Measurements from ENCODE around the gene ANGPTL4. TPM values are rescaled to one million over a fixed set of nuclear protein-coding genes. Genes with fewer than 3 reads are reported as not detected.
"Not testable (repeated sequence)": the region's sequence is repeated elsewhere in the genome, so short reads cannot be mapped to it uniquely, and the experiment has no call there.

Gene ANGPTL4
- total and polyA plus RNA-seq, 2 donors (not counting 1 experiment from before 2014, with no cell fraction given) = not detected

GRCh38 chr19:8352134-8352827 is 11.7 kb upstream of the ANGPTL4 start:
- POLR2A ChIA-PET = interaction anchor here (0.6 kb wide), 1 partner anchor 153 kb away, joined by 3 read pairs; no protein-coding TSS in a partner anchor

GRCh38 chr19:8352845-8353244 is 11.1 kb upstream of the ANGPTL4 start:
- H2AFZ ChIP-seq (ENCODE audit: insufficient read depth, low read depth, low read length, poor library complexity, severe bottlenecking); H3K9ac ChIP-seq (ENCODE audit: low read length); H3K4me3 ChIP-seq (ENCODE audit: control extremely low read depth in 1 of 5, extremely low read depth in 1 of 5, insufficient read depth in 1 of 5, low read depth in 2 of 5, low read length in 4 of 5); H3K9me3 Mint-ChIP-seq (ENCODE audit: insufficient read depth); H3K27ac ChIP-seq (ENCODE audit: low read length in 2 of 2); H3K79me2 ChIP-seq (ENCODE audit: control insufficient read depth, insufficient read depth, low read length); H3K36me3 ChIP-seq (replicated peaks in 1 of 2; ENCODE audit: control extremely low read depth in 1 of 2, control insufficient read depth in 1 of 2, extremely low read depth in 1 of 2, insufficient read depth in 2 of 2, low read length in 1 of 2); H4K20me1 ChIP-seq (ENCODE audit: control insufficient read depth, insufficient read depth, low read length, poor library complexity, severe bottlenecking); H3K9me3 ChIP-seq (ENCODE audit: control extremely low read depth in 1 of 3, control insufficient read depth in 2 of 3, insufficient read depth in 1 of 3, low read length in 2 of 3); H3K4me2 ChIP-seq (replicated peaks; ENCODE audit: low read depth, low read length, poor library complexity, severe bottlenecking); ATAC-seq (ENCODE audit: low read depth); H3K4me1 ChIP-seq (ENCODE audit: control insufficient read depth in 2 of 2, insufficient read depth in 2 of 2, low read length in 2 of 2); intact Hi-C loops (cut with micrococcal nuclease); H3K4me1 Mint-ChIP-seq; H3K4me3 Mint-ChIP-seq; DNase-seq; H3K27ac Mint-ChIP-seq: not testable (repeated sequence)
- CTCF ChIA-PET = interaction anchor here (0.6 to 3.9 kb wide), 19 partner anchors 9 to 313 kb away, joined by 3 to 40 read pairs (median 6); partner anchors contain the start of genes KANK3, MYO1F, RAB11B and ZNF414
- POLR2A ChIA-PET = interaction anchor here (0.6 kb wide), 1 partner anchor 153 kb away, joined by 3 read pairs; no protein-coding TSS in a partner anchor
- peaks cover 0 to 19% (median 2%) of the 10 kb centered on the region in 4 experiments for H3K27me3 ChIP-seq (replicated peaks in 1 of 4; ENCODE audit: control extremely low read depth in 1 of 4, control insufficient read depth in 3 of 4, insufficient read depth in 4 of 4, low read length in 3 of 4)
- WGBS (ENCODE audit: insufficient coverage) = 74% methylated on average over 5 of the region's 5 CpGs
- peaks cover 21% of the 10 kb centered on the region for H3K27me3 Mint-ChIP-seq

More at GRCh38 chr19:8352134-8352827, 11.7 kb upstream of the ANGPTL4 start:
- Histone ChIP-seq H3K4me2 (replicated peaks; ENCODE audit: low read depth, low read length, poor library complexity, severe bottlenecking) (no peak overlapping the region), H3K4me1 (ENCODE audit: control insufficient read depth in 2 of 2, insufficient read depth in 2 of 2, low read length in 2 of 2) (peaks cover 0 to 3% of the 10 kb centered on the region in 2 donors), H4K20me1 (ENCODE audit: control insufficient read depth, insufficient read depth, low read length, poor library complexity, severe bottlenecking) (no peaks in the 10 kb centered on the region), H2AFZ (ENCODE audit: insufficient read depth, low read depth, low read length, poor library complexity, severe bottlenecking) (no peak overlapping the region), H3K4me3 (ENCODE audit: control extremely low read depth in 1 of 5, extremely low read depth in 1 of 5, insufficient read depth in 1 of 5, low read depth in 2 of 5, low read length in 4 of 5) (no peak overlapping the region), H3K27ac (ENCODE audit: low read length in 2 of 2) (no peak overlapping the region), H3K9me3 (ENCODE audit: control extremely low read depth in 1 of 3, control insufficient read depth in 2 of 3, insufficient read depth in 1 of 3, low read length in 2 of 3) (peaks cover 0 to 3% (median 0%) of the 10 kb centered on the region in 3 donors), H3K27me3 (replicated peaks in 1 of 4; ENCODE audit: control extremely low read depth in 1 of 4, control insufficient read depth in 3 of 4, insufficient read depth in 4 of 4, low read length in 3 of 4) (peaks cover 0 to 19% (median 2%) of the 10 kb centered on the region in 4 experiments), H3K79me2 (ENCODE audit: control insufficient read depth, insufficient read depth, low read length) (no peaks in the 10 kb centered on the region), H3K9ac (ENCODE audit: low read length) (no peak overlapping the region), H3K36me3 (replicated peaks in 1 of 2; ENCODE audit: control extremely low read depth in 1 of 2, control insufficient read depth in 1 of 2, extremely low read depth in 1 of 2, insufficient read depth in 2 of 2, low read length in 1 of 2) (no peaks in the 10 kb centered on the region)
- 47% methylated on average over 6 of the region's 10 CpGs for WGBS (ENCODE audit: insufficient coverage)
- ATAC-seq (ENCODE audit: low read depth) (no peak), DNase-seq (no peak)
- Mint-ChIP-seq H3K4me1 (peaks cover 3% of the 10 kb centered on the region), H3K9me3 (ENCODE audit: insufficient read depth) (peaks cover 3% of the 10 kb centered on the region), H3K4me3 (no peak overlapping the region), H3K27me3 (peaks cover 21% of the 10 kb centered on the region), H3K27ac (no peak overlapping the region)
- CTCF ChIA-PET = interaction anchor here (0.6 to 3.9 kb wide), 13 partner anchors 8 to 312 kb away, joined by 3 to 40 read pairs (median 8); partner anchors contain the start of genes KANK3, MYO1F and ZNF414
- intact Hi-C loops (cut with micrococcal nuclease) = no loop called here
- TF ChIP-seq CTCF (IDR thresholded peaks at IDR 0.05) = peak; percentile 17
- TF ChIP-seq EZH2 (IDR thresholded peaks at IDR 0.05; ENCODE audit: borderline replicate concordance, insufficient read depth, low read depth, low read length, poor library complexity, severe bottlenecking) = no peak

All from B cell (primary cell).